Esophagus muscularis mucosa (tissue), 4 donors: ENCODE results near the gene UGT1A5.

ENCODE experiments used
- CTCF ChIP-seq, 3 experiments: fragments of 200-600 bp in 2 of 3; fragments of 450-650 bp in 1 of 3; sonication (generic) in 2 of 3; IDR thresholded peaks; one replicate each; pipeline ENCODE4 v1.5.1; 2017 to 2019; ENCODE audit warnings: antibody characterized with exemption in 3 of 3, mild to moderate bottlenecking in 2 of 3, moderate library complexity in 1 of 3
- EP300 ChIP-seq: sonication (generic); formaldehyde crosslinking; IDR thresholded peaks from one replicate; pipeline ENCODE4 v1.6.1; 2017; ENCODE audit warnings: antibody characterized with exemption
- POLR2A ChIP-seq: fragments of 450-650 bp; IDR thresholded peaks from one replicate; pipeline ENCODE4 v1.6.1; 2017; ENCODE audit warnings: antibody characterized with exemption, moderate library complexity, mild to moderate bottlenecking, low read depth
- POLR2AphosphoS5 ChIP-seq, 2 donors: sonication (generic); formaldehyde crosslinking; IDR thresholded peaks; one replicate each; pipeline ENCODE4 v1.6.1; 2017; ENCODE audit warnings: antibody characterized with exemption in 2 of 2

DNA sequence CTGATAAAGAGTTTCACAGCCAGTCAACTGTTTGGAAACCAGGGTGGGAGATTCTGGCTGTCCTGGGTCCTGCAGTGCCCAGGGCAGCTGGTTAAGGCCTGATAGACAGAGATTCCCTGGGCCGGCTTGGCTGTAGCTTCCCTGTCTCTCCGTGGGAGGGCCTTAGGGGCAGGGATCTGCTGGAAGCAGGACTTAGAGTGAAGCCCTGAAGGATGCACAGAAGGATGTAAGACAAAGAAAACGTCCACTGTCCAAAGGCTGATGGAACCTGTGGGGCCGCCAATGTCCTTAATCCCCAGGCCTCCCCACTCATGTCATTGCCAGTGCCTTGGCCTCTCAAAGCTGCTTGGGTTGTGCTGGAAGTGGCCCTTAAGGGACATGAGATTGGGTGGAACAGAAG lies 98.4 kb downstream of the UGT1A5 start:
- TF ChIP-seq CTCF (IDR thresholded peaks at IDR 0.05) (no peak), EP300 (no peak), POLR2A (no peak), POLR2AphosphoS5 (IDR thresholded peaks at IDR 0.05) (no peak)
